Measurements from ENCODE around the gene CASTOR1. TPM values are rescaled to one million over a fixed set of nuclear protein-coding genes. Genes with fewer than 3 reads are reported as not detected.

The CASTOR1 gene
- total RNA-seq, 1 donor from 2014 or later: 7.6 TPM

GRCh38 chr22:30239488-30240405, 49.6 kb downstream of the CASTOR1 start:
- DNase-seq: no peak
- ATAC-seq: no peak
- intact Hi-C loops (cut with micrococcal nuclease): no loop called here

- DNase-seq: peak; percentile 75
- intact Hi-C loops (cut with micrococcal nuclease): no loop called here
- ATAC-seq: peak; percentile 88
These were observed 50.4 kb downstream of the CASTOR1 start for GRCh38 chr22:30238661-30239487.

GRCh38 chr22:30238136-30238535, 51.2 kb downstream of the CASTOR1 start:
- intact Hi-C loops (cut with micrococcal nuclease): no loop called here
- ATAC-seq (no peak), DNase-seq (no peak)

- no peak for ATAC-seq
These were observed 52.4 kb downstream of the CASTOR1 start for GRCh38 chr22:30236875-30237274.

GRCh38 chr22:30235687-30236170, 53.6 kb downstream of the CASTOR1 start:
- intact Hi-C loops (cut with micrococcal nuclease): no loop called here
- DNase-seq: no peak
- peak; percentile 72 for ATAC-seq

More at GRCh38 chr22:30236875-30237274, 52.4 kb downstream of the CASTOR1 start:
- intact Hi-C loops (cut with micrococcal nuclease): no loop called here
- DNase-seq: no peak

Other genes starting within 250 kb of the CASTOR1 start
- not detected for gene HORMAD2, start 209.0 kb downstream of the CASTOR1 start, total RNA-seq
- gene LIF, start 42.7 kb downstream of the CASTOR1 start, total RNA-seq: 0.64 TPM
- not detected for gene OSM, start 22.7 kb downstream of the CASTOR1 start, total RNA-seq
- gene TBC1D10A, start 37.4 kb upstream of the CASTOR1 start, total RNA-seq: 6.2 TPM
- 104 TPM for gene SF3A1, start 67.4 kb upstream of the CASTOR1 start, total RNA-seq
- gene CCDC157, start 67.5 kb upstream of the CASTOR1 start, total RNA-seq: 0.37 TPM
- 5.4 TPM for gene RNF215, start 97.9 kb upstream of the CASTOR1 start, total RNA-seq
- gene SEC14L2, start 107.5 kb upstream of the CASTOR1 start, total RNA-seq: 0.82 TPM
- 16.3 TPM for gene MTFP1, start 136.3 kb upstream of the CASTOR1 start, total RNA-seq
- gene SEC14L3, start 182.5 kb upstream of the CASTOR1 start, total RNA-seq: not detected
- gene SEC14L4, start 216.2 kb upstream of the CASTOR1 start, total RNA-seq: not detected